ENCODE measurements around the gene NWD2.

DNA sequence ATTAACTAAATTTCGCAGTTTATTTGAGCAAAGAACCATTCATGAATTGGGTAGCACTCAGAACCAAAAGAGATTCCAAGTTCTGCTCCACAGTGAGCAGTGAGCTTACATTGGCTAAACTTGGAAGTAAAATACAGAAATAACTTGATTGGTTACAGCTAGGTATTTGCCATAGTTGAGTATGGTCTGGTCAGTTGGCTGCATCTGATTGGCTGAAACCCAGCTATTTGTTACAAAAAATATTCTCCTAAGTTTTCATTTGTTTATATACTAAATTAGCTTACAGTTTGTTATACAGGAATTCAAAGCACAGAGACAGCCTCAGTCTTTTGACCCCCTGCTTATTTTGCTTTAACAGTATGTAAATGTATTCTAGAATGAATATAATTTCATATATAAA is 226.6 kb downstream of the NWD2 start:
- TF ChIP-seq, protein P1, sequence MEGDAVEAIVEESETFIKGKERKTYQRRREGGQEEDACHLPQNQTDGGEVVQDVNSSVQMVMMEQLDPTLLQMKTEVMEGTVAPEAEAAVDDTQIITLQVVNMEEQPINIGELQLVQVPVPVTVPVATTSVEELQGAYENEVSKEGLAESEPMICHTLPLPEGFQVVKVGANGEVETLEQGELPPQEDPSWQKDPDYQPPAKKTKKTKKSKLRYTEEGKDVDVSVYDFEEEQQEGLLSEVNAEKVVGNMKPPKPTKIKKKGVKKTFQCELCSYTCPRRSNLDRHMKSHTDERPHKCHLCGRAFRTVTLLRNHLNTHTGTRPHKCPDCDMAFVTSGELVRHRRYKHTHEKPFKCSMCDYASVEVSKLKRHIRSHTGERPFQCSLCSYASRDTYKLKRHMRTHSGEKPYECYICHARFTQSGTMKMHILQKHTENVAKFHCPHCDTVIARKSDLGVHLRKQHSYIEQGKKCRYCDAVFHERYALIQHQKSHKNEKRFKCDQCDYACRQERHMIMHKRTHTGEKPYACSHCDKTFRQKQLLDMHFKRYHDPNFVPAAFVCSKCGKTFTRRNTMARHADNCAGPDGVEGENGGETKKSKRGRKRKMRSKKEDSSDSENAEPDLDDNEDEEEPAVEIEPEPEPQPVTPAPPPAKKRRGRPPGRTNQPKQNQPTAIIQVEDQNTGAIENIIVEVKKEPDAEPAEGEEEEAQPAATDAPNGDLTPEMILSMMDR (IDR thresholded peaks at IDR 0.05 in 4 of 5, conservative IDR thresholded peaks at IDR 0.05 in 1 of 5): no peak
- no peak for TF ChIP-seq POLR2A (IDR thresholded peaks at IDR 0.05)

Measured in gastrocnemius medialis (tissue), 4 donors.